Activated B cell treated with CpG ODN at 0.5 μM for 24 hours (primary cell): ENCODE measurements around the gene SMOC2. TPM values are rescaled to one million over a fixed set of nuclear protein-coding genes. Genes with fewer than 3 reads are reported as not detected.

ENCODE experiments used
- ATAC-seq: fragments of 200-7000 bp; cut with Tn5 transposase; one replicate; pipeline ENCODE4 v1.10.0; 2021; ENCODE audit warnings: low read depth, mild to moderate bottlenecking, moderate library complexity
- CTCF ChIA-PET: fragments of 350-600 bp; sonication (Branson Sonifier 250); formaldehyde crosslinking; loops from one replicate; lab custom pipeline; 2021; ENCODE audit warnings: antibody characterized with exemption; lab: Charles Lee
- POLR2A ChIA-PET: fragments of 350-600 bp; sonication (Branson Sonifier 250); formaldehyde crosslinking; loops from one replicate; lab custom pipeline; 2021; ENCODE audit warnings: antibody characterized with exemption; lab: Charles Lee
- DNase-seq: peaks from one replicate; pipeline ENCODE4 v3.0.0; 2022
- H3K27ac Mint-ChIP-seq: one replicate; pipeline ENCODE4 v1.8.0; 2020; ENCODE audit warnings: mixed read lengths
- H3K27me3 Mint-ChIP-seq: one replicate; pipeline ENCODE4 v1.8.0; 2021; ENCODE audit warnings: mixed read lengths
- H3K36me3 Mint-ChIP-seq: one replicate; pipeline ENCODE4 v1.8.0; 2021; ENCODE audit warnings: low read depth, mixed read lengths
- H3K4me1 Mint-ChIP-seq: one replicate; pipeline ENCODE4 v1.8.0; 2021; ENCODE audit warnings: mixed read lengths
- H3K4me3 Mint-ChIP-seq: one replicate; pipeline ENCODE4 v1.8.0; 2020; ENCODE audit warnings: mild to moderate bottlenecking, mixed read lengths
- H3K9me3 Mint-ChIP-seq: one replicate; pipeline ENCODE4 v1.8.0; 2020; ENCODE audit warnings: mixed read lengths
- CTCF ChIP-seq: fragments of 200-600 bp; IDR thresholded peaks from one replicate; pipeline ENCODE4 v1.8.0; 2022; ENCODE audit warnings: antibody characterized with exemption, mild to moderate bottlenecking
- intact Hi-C: fragments of 100-400 bp; cut with micrococcal nuclease; formaldehyde crosslinking; loops from one replicate; pipeline ENCODE4 v1.15.1; 2024
- total RNA-seq: library from RNA; stranded (reverse); gene quantifications from 2 replicates; pipeline ENCODE4 v1.2.3, GENCODE V29; 2022

The SMOC2 gene
- total RNA-seq, 1 donor from 2014 or later: not detected

DNA sequence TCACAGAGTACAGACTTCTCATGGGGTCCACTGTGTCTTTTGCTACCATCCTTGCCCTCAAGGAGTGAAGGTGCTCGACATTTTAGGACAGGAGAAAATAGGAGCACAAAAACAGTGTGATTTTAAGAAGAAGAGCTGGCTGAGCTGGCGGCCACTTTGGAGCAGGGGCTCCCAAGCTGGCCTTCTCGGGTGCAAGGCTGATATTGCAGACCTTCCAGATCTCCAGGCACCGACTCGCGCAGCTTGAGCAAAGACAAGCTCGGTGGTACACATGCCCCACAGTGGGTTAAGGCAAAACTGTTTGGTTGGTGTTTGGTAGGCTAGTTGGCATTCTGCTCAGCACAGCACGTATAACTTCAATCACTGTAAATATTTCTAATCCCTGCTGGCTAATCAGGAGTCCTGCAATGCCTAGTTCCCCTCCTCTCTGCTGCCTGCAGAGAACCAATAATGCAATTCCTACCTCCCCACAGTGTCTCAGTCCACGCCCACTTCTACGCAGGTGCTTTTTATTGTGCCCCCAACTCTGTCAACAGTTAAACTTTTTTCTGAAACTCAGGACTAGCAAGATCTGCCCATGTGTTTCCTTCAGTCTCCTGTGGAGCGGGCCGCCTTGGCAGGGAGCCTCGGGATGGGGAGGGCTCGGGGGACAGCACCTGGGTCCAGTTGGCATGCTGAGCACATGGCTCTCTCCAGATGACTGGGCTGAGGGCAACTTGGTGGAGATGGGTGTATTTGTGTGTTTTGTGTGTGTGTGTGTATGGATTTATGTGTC is 12.7 kb upstream of the SMOC2 start:
- no peak for DNase-seq

DNA sequence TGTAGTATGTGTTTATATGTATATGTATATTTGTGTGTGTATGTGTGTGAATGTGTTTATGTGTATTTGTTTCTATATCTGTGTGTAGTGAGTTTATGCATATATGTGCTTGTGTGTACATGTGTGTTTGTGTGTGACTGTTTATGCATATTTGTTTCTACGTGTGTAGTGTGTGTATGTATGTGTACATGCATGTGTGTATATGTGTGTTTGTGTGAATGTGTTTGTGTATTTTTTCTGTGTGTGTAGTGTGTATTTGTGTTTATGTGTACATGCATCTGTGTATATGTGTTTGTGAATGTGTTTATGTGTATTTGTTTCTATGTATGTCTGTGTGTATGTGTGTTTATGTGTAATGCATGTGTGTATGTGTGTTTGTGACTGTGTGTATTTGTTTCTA is 12.1 kb upstream of the SMOC2 start:
- DNase-seq (no peak), ATAC-seq (no peak)
- Mint-ChIP-seq H3K27ac (no peak overlapping the region), H3K27me3 (no peaks in the 10 kb centered on the region), H3K9me3 (no peaks in the 10 kb centered on the region), H3K36me3 (no peaks in the 10 kb centered on the region), H3K4me1 (no peaks in the 10 kb centered on the region), H3K4me3 (no peak overlapping the region)
- intact Hi-C loops: no loop called here
- ChIA-PET CTCF (no interaction called here), POLR2A (no interaction called here)
- TF ChIP-seq CTCF: no peak

More for the DNA sequence above, 12.7 kb upstream of the SMOC2 start:
- TF ChIP-seq CTCF: no peak
- intact Hi-C loops: no loop called here
- H3K27ac Mint-ChIP-seq: no peak overlapping the region
- POLR2A ChIA-PET: no interaction called here
- ATAC-seq: no peak
- H3K4me3 Mint-ChIP-seq: no peak overlapping the region
- CTCF ChIA-PET: no interaction called here
- no peaks in the 10 kb centered on the region for H3K27me3 Mint-ChIP-seq
- no peaks in the 10 kb centered on the region for H3K4me1 Mint-ChIP-seq
- no peaks in the 10 kb centered on the region for H3K9me3 Mint-ChIP-seq
- H3K36me3 Mint-ChIP-seq: no peaks in the 10 kb centered on the region

- TF ChIP-seq CTCF: no peak
- ChIA-PET CTCF (no interaction called here), POLR2A (no interaction called here)
- Mint-ChIP-seq H3K27me3 (no peaks in the 10 kb centered on the region), H3K4me3 (no peak overlapping the region), H3K4me1 (no peaks in the 10 kb centered on the region), H3K9me3 (no peaks in the 10 kb centered on the region), H3K36me3 (no peaks in the 10 kb centered on the region), H3K27ac (no peak overlapping the region)
- intact Hi-C loops: no loop called here
- no peak for DNase-seq
- ATAC-seq: no peak
Observed at GRCh38 chr6:168432196-168432595, 8.8 kb upstream of the SMOC2 start.

DNA sequence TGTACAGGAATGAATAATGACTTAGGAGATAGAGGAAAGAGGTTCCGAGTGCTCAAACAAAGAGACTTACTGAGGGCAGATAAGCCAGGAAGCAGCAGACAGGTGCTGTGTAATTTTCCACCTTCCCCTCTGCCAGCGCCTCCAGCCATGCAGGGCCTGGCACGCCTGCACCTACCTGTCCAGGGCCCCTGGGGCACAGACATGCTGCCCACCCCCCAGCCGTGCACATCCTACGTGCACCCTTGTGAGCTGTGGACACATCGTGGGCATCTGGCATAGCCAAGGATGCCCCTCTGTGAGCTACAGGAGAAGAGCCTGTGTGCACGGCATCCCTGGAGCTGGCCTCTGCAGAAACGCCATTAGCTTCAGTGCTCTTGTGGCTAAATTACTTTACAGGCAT is 7.1 kb upstream of the SMOC2 start:
- ChIA-PET CTCF (no interaction called here), POLR2A (no interaction called here)
- no peaks in the 10 kb centered on the region for H3K4me1 Mint-ChIP-seq
- TF ChIP-seq CTCF: no peak
- H3K9me3 Mint-ChIP-seq: no peaks in the 10 kb centered on the region
- no peaks in the 10 kb centered on the region for H3K36me3 Mint-ChIP-seq
- ATAC-seq (no peak), DNase-seq (no peak)
- H3K27me3 Mint-ChIP-seq: peaks cover 5% of the 10 kb centered on the region
- H3K4me3 Mint-ChIP-seq: no peak overlapping the region
- H3K27ac Mint-ChIP-seq: no peak overlapping the region
- intact Hi-C loops: no loop called here

DNA sequence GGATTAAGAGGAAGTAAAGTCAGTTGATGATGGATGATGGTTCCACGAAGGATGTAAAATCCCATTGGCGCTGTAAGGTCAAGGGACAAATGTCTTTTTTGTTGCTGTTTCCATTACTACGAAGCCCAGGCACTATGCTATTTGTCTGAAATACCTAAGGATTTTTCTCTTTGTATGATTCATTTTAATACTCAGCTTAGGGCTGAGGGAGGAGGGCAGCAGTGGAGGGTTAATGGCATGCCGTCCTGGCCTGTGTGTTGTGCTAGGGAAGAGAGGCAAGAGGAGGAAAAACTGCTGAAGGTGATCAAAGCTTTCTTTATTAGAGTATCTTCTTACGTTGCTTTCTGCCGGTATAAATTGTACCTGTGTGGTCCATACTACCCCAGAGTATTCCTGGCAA is 6.5 kb upstream of the SMOC2 start:
- no peaks in the 10 kb centered on the region for H3K36me3 Mint-ChIP-seq
- ATAC-seq (no peak), DNase-seq (no peak)
- no peak overlapping the region for H3K27ac Mint-ChIP-seq
- intact Hi-C loops: no loop called here
- POLR2A ChIA-PET: no interaction called here
- peaks cover 5% of the 10 kb centered on the region for H3K27me3 Mint-ChIP-seq
- H3K9me3 Mint-ChIP-seq: no peaks in the 10 kb centered on the region
- TF ChIP-seq CTCF: no peak
- H3K4me1 Mint-ChIP-seq: no peaks in the 10 kb centered on the region
- CTCF ChIA-PET: no interaction called here
- H3K4me3 Mint-ChIP-seq: no peak overlapping the region
